GM13977 (cell line): ENCODE data around the gene GYPC.

Experiments
- DNase-seq: peaks from one replicate; pipeline ENCODE4 v3.0.0; 2012; ENCODE audit warnings: low spot score
- in situ Hi-C: fragments of 300-500 bp; cut with MboI; formaldehyde crosslinking; loops from one replicate; pipeline ENCODE4 v1.12.0; 2022; ENCODE audit warnings: low sequenced_read_pairs, low pct_unique_long_range_greater_than_20kb, mixed read lengths, inconsistent platforms; ENCODE audit not compliant: unreplicated experiment
- TF ChIP-seq, protein P1 (sequence below): IDR thresholded peaks from 2 replicates; pipeline ENCODE4 v1.5.1; 2012; ENCODE audit warnings: mild to moderate bottlenecking, control low read depth; ENCODE audit not compliant: insufficient read depth; ENCODE audit errors: extremely low read depth, missing control alignments

GYPC gene

DNA sequence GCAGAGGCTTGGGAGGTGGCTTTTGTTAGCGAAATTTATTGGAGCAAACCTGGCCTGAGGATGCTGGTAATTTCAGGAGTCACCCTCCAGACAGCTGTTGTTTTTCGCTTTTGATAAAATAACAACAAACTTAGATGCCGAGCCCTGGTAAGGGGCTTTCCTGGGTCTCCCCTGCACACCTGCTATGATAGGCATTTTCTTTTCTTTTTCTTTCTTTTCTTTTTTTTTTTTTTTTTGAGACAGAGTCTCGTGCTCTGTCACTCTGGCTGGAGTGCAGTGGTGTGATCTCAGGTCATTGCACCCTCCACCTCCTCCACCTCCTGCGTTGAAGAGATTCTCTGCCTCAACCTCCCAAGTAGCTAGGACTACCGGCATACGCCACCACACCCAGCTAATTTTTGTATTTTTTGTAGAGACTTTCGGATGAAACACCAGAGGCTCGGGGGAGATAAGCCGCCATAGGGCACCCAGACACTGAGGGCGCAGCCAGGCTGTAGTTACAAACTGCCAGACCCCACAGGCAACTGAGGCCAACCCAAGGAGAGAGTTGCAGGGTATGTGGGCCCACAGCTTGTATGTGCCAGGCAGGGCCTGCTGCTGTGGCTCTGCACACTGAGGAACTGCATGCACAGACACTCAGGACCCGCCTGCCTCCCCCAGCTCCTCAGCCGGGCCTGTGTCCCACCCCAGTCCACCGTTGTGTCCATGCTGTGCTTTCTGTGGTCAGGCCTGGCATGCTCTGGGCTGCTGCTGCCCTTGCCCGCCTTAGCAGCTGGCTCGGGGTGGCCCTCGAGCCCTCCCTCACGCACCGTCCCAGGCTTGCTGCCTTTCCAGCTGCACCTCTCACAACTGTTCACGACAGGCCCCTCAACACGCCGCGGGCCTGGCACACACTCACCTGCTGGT lies 3.9 kb downstream of the GYPC start:
- in situ Hi-C loops: no loop called here
- TF ChIP-seq, protein P1, sequence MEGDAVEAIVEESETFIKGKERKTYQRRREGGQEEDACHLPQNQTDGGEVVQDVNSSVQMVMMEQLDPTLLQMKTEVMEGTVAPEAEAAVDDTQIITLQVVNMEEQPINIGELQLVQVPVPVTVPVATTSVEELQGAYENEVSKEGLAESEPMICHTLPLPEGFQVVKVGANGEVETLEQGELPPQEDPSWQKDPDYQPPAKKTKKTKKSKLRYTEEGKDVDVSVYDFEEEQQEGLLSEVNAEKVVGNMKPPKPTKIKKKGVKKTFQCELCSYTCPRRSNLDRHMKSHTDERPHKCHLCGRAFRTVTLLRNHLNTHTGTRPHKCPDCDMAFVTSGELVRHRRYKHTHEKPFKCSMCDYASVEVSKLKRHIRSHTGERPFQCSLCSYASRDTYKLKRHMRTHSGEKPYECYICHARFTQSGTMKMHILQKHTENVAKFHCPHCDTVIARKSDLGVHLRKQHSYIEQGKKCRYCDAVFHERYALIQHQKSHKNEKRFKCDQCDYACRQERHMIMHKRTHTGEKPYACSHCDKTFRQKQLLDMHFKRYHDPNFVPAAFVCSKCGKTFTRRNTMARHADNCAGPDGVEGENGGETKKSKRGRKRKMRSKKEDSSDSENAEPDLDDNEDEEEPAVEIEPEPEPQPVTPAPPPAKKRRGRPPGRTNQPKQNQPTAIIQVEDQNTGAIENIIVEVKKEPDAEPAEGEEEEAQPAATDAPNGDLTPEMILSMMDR: no peak
- DNase-seq: no peak

DNA sequence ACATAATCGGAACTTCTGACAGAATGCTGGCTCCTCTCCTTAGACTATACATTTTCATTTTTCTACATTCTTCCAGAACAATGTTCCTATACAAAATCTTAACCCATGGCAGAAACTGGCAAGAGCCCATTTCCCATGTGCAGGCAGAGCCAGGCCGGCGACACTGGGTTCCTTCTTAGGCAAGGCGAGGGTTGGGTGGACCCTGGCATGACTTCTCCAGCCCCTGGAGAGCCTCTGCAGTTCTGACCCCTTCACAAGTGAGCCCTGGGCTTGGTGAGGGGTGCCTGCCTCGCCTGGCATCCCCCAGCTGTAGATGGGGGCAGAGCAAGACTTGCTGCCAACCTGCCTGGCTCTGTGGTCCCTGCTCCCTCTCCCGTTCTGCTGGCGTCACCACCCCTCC lies 5.0 kb downstream of the GYPC start:
- no peak for DNase-seq
- in situ Hi-C loops: no loop called here
- TF ChIP-seq, protein P1: no peak

DNA sequence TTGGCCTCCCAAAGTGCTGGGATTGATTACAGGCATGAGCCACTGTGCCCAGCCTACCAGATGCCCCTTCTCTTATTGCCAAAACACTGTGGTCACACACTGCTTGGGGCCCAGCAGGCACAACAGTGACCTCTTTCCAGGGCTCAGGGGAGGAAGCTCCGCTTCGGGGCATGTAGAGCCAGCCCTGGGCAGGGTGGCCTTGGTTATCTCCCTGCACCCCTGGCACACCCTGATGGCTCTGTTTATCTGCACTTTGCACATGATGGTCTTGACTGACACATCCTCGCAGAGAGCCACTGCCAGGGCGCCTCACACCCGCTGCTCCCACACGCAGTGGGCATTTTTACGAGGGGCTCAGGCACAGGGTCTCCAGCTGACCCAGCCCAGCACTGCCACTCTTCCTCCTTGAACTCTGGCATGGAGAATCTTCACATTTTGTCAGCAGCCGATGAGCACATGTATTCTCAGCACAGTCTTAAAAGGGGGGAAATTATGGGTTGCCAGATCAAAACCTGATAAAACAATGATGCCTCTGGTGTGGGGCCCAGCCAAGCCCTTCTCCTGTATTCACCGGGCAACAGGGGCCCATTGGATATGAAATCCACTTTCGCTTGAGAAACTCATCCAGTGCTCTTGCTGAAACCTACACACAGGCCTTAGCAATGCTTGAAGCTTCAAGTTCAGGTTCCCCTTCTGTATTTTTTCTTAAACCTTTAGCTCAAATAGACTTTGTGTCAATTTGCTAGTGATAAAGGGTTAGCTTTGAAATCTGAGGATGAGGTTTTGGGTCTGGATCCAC lies 5.9 kb downstream of the GYPC start:
- in situ Hi-C loops: no loop called here
- no peak for DNase-seq
- TF ChIP-seq, protein P1: no peak

DNA sequence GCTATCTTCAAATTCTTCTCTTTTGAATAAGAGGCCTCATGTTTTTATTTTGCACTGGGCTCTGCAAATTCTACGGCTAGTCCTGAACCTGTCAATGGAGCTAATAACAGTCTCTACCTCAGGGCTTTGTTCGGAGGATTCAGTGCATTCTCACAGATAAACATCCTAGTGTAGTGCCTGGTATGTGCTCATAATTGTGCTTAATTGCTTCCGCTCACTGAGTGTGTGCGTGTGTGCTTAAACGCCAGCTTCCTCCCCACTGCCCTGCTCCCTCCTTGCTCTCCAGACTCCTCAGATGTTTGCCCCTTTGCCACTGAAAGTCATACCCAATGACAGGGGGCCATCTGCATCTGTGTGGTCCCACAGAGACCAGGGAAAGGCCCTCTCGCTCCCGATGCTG lies 6.7 kb downstream of the GYPC start:
- no peak for DNase-seq
- in situ Hi-C loops: no loop called here
- TF ChIP-seq, protein P1: no peak

DNA sequence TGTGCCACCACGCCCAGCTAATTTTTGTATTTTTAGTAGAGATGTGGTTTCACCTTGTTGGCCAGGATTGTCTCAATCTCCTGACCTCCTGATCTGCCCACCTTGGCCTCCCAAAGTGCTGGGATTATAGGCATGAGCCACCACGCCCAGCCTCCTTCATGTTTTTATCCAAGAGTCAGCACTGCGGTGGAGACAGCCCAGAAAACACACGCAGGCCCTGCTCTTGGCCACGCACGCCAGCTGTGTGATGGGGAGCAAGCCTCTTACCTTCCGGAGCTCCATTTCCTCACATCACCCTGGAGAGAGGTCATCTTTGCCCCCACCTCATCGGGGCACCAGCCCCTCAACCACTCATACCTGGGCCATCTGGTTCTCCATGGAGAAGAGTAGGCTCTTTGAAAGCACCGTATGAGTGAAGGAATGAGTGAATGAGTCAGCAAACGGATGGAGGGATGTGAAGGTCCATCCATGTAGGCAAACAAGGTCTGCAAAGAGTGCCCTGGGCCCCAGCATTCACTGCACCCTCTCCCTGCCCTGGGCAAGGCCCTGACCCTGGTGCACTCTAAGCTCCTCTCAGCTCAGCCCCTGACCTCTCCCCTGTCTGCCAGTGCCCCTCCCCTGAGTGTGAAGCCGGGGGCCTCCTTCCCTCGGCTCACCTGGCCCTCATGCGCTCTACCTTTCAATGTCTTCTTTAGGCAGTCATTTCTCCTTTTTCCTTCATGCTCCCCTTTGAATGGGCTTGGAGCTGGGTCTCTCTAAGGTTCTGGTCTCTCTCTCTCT lies 7.4 kb downstream of the GYPC start:
- in situ Hi-C loops: no loop called here
- TF ChIP-seq, protein P1: no peak
- no peak for DNase-seq

DNA sequence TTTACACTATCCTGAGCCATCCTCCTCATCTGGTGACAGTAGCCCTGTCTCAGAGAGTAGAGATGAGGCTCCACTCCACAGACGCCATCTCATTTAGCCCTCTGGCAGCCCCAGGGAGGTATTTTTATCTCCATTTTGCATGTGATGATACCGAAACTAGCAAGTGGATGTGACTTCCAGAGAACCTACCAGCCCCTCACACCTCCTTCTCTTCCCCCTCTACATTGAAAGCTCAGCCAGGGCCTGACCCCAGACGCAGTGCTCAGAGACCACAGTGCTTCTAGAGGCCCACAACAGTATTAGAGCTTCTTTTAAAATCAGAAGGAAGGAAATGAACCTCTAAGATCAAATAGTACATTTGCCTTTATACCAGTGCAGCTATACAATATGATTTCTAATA lies 8.3 kb downstream of the GYPC start:
- in situ Hi-C loops: no loop called here
- TF ChIP-seq, protein P1: no peak
- DNase-seq: peak; percentile 69
